GM21825 (cell line): ENCODE results near the gene FDXR.
"Not testable (repeated sequence)": the region's sequence is repeated elsewhere in the genome, so short reads cannot be mapped to it uniquely, and the experiment has no call there.

Source experiments
- ATAC-seq: cut with Tn5 transposase; IDR thresholded peaks from one replicate; pipeline ENCODE4 v1.9.1; 2021; ENCODE audit warnings: mild to moderate bottlenecking, moderate library complexity; ENCODE audit not compliant: unreplicated experiment

Gene FDXR

GRCh38 chr17:74873037-74873873 is 461 bp upstream of the FDXR start:
- ATAC-seq = peak; percentile 80

GRCh38 chr17:74871356-74872076 is 1.3 kb downstream of the FDXR start:
- no peak for ATAC-seq

- ATAC-seq = no peak
Observed at GRCh38 chr17:74870512-74870911, 2.3 kb downstream of the FDXR start.

- ATAC-seq = not testable (repeated sequence)
Observed at GRCh38 chr17:74870028-74870427, 2.8 kb downstream of the FDXR start.

- no peak for ATAC-seq
Observed at GRCh38 chr17:74868908-74869255, 3.9 kb downstream of the FDXR start.

GRCh38 chr17:74868251-74868907 is 4.4 kb downstream of the FDXR start:
- no peak for ATAC-seq

GRCh38 chr17:74866198-74866835 is 6.5 kb downstream of the FDXR start:
- no peak for ATAC-seq

GRCh38 chr17:74865504-74866197 is 7.1 kb downstream of the FDXR start:
- no peak for ATAC-seq

GRCh38 chr17:74864866-74865395 is 7.9 kb downstream of the FDXR start:
- ATAC-seq = no peak

GRCh38 chr17:74864297-74864865 is 8.4 kb downstream of the FDXR start:
- ATAC-seq = no peak

GRCh38 chr17:74863420-74864296 is 9.1 kb downstream of the FDXR start:
- ATAC-seq = no peak

GRCh38 chr17:74862919-74863318 is 9.9 kb downstream of the FDXR start:
- ATAC-seq = no peak

- no peak for ATAC-seq
Observed at GRCh38 chr17:74862108-74862901, 10.5 kb downstream of the FDXR start.

- no peak for ATAC-seq
Observed at GRCh38 chr17:74861662-74862107, 11.1 kb downstream of the FDXR start.

- ATAC-seq = no peak
Observed at GRCh38 chr17:74860872-74861661, 11.7 kb downstream of the FDXR start.

GRCh38 chr17:74860229-74860871 is 12.4 kb downstream of the FDXR start:
- ATAC-seq = no peak
